ENCODE results near the gene TANGO6.
"Not testable (repeated sequence)": the region's sequence is repeated elsewhere in the genome, so short reads cannot be mapped to it uniquely, and the experiment has no call there.

TANGO6 gene

GRCh38 chr16:69124961-69125360 is 281.6 kb downstream of the TANGO6 start:
- DNase-seq = not testable (repeated sequence)

- no peak for DNase-seq
Observed at GRCh38 chr16:69126221-69126620, 282.9 kb downstream of the TANGO6 start.

- DNase-seq = not testable (repeated sequence)
Observed at GRCh38 chr16:69126801-69127200, 283.5 kb downstream of the TANGO6 start.

- no peak for DNase-seq
Observed at GRCh38 chr16:69127966-69128510, 284.7 kb downstream of the TANGO6 start.

GRCh38 chr16:69130461-69130860 is 287.1 kb downstream of the TANGO6 start:
- DNase-seq = no peak

GRCh38 chr16:69131167-69131838 is 288.0 kb downstream of the TANGO6 start:
- peak in 1 of 2 experiments; percentile 1 for DNase-seq

GRCh38 chr16:69131839-69132423 is 288.6 kb downstream of the TANGO6 start:
- DNase-seq = peak; percentile 58 to 71

GRCh38 chr16:69132424-69133252 is 289.3 kb downstream of the TANGO6 start, which contains the start of the genes CHTF8 and UTP4:
TSS of gene CHTF8 (minus strand) at chr16:69132588. CDS start at chr16:69121458, 11,130 bp downstream.
TSS of gene UTP4 (plus strand) at chr16:69132649. CDS start at chr16:69133460, 811 bp downstream.
- DNase-seq = peak; percentile 67 to 75

- no peak for DNase-seq
Observed at GRCh38 chr16:69133373-69133954, 290.1 kb downstream of the TANGO6 start.

Measured in NCI-H2081 (cell line).